DOHH2 (cell line): ENCODE data around the gene FAU.

Experiments
- H3F3A ChIP-seq: fragments of 200-600 bp; sonication (generic), shearing (Covaris generic); 2 replicates; pipeline ENCODE4 v1.6.0; 2016; ENCODE audit warnings: antibody characterized with exemption, mild to moderate bottlenecking; ENCODE audit not compliant: control insufficient read depth, insufficient read depth
- H3K27ac ChIP-seq: fragments of 200-600 bp; sonication (generic); 2 replicates; pipeline ENCODE4 v1.5.1; 2014; ENCODE audit warnings: low read depth, mild to moderate bottlenecking, low read length, moderate library complexity
- H3K27me3 ChIP-seq: fragments of 200-600 bp; sonication (generic); 2 replicates; pipeline ENCODE4 v1.6.1; 2014; ENCODE audit warnings: mild to moderate bottlenecking, low read length, mixed read lengths; ENCODE audit not compliant: control insufficient read depth
- H3K36me3 ChIP-seq: fragments of 200-600 bp; sonication (generic); 2 replicates; pipeline ENCODE4 v1.6.1; 2014; ENCODE audit warnings: mild to moderate bottlenecking, low read length, moderate library complexity, mixed read lengths; ENCODE audit not compliant: control insufficient read depth
- H3K4me1 ChIP-seq: fragments of 200-600 bp; sonication (generic); 2 replicates; pipeline ENCODE4 v1.6.1; 2014; ENCODE audit warnings: mild to moderate bottlenecking, low read length, mixed read lengths; ENCODE audit not compliant: control insufficient read depth
- H3K4me2 ChIP-seq: fragments of 200-600 bp; sonication (generic); 2 replicates; pipeline ENCODE4 v1.6.0; 2014; ENCODE audit warnings: mild to moderate bottlenecking, low read length, moderate library complexity
- H3K4me3 ChIP-seq: fragments of 200-600 bp; sonication (generic); 2 replicates; pipeline ENCODE4 v1.5.1; 2014; ENCODE audit warnings: mild to moderate bottlenecking, low read length, mixed read lengths
- H3K79me2 ChIP-seq: fragments of 200-600 bp; sonication (generic); 2 replicates; pipeline ENCODE4 v1.6.1; 2014; ENCODE audit warnings: mild to moderate bottlenecking, low read length, mixed read lengths; ENCODE audit not compliant: control insufficient read depth
- H3K9me2 ChIP-seq: fragments of 200-600 bp; sonication (generic); replicated peaks from 2 replicates; pipeline ENCODE4 v1.6.1; 2014; ENCODE audit warnings: mild to moderate bottlenecking, low read length, mixed read lengths; ENCODE audit not compliant: control insufficient read depth
- H3K9me3 ChIP-seq: fragments of 200-600 bp; sonication (generic); 2 replicates; pipeline ENCODE4 v1.6.1; 2014; ENCODE audit warnings: antibody characterized with exemption, low read length, mixed read lengths; ENCODE audit not compliant: control insufficient read depth, insufficient read depth
- H4K20me1 ChIP-seq: fragments of 200-600 bp; sonication (generic); 2 replicates; pipeline ENCODE4 v1.6.0; 2014; ENCODE audit warnings: low read depth, mild to moderate bottlenecking, antibody characterized with exemption, low read length, moderate library complexity; ENCODE audit not compliant: control insufficient read depth, insufficient read depth
- CTCF ChIP-seq: fragments of 200-600 bp; sonication (generic); IDR thresholded peaks from one replicate; pipeline ENCODE4 v1.5.1; 2014; ENCODE audit warnings: antibody characterized with exemption, mild to moderate bottlenecking, low read depth, low read length; ENCODE audit not compliant: poor library complexity, severe bottlenecking
- EZH2phosphoT487 ChIP-seq: fragments of 200-600 bp; sonication (generic); IDR thresholded peaks from 2 replicates; pipeline ENCODE4 v1.6.1; 2017; ENCODE audit warnings: borderline replicate concordance, mild to moderate bottlenecking, antibody characterized with exemption, low read length, moderate library complexity, mixed read lengths

FAU gene

GRCh38 chr11:65112546-65113360, 9.2 kb downstream of the FAU start:
- Histone ChIP-seq H4K20me1 (no peaks in the 10 kb centered on the region), H3K27ac (peak overlapping the region; percentile 83), H3K79me2 (peaks cover 53% of the 10 kb centered on the region), H3K9me3 (no peaks in the 10 kb centered on the region), H3K36me3 (peaks cover 62% of the 10 kb centered on the region), H3K9me2 (no peaks in the 10 kb centered on the region), H3K4me1 (peaks cover 56% of the 10 kb centered on the region), H3K4me2 (peak overlapping the region; percentile 98), H3K27me3 (no peaks in the 10 kb centered on the region), H3F3A (peaks cover 13% of the 10 kb centered on the region), H3K4me3 (peak overlapping the region; percentile 83)
- TF ChIP-seq EZH2phosphoT487: no peak
- peak; percentile 90 for TF ChIP-seq CTCF

GRCh38 chr11:65111744-65112545, 10.0 kb downstream of the FAU start, which contains the start of gene TM7SF2:
TSS of gene TM7SF2 (plus strand) at chr11:65111872. CDS start at chr11:65112016, 144 bp downstream.
- H3K4me2 ChIP-seq: peak within 1 kb of the TSS; percentile 98
- H3K4me1 ChIP-seq: peaks cover 55% of the 10 kb centered on the region
- H3K36me3 ChIP-seq: peaks cover 64% of the 10 kb centered on the region
- peaks cover 13% of the 10 kb centered on the region for H3F3A ChIP-seq
- H4K20me1 ChIP-seq: no peaks in the 10 kb centered on the region
- H3K9me2 ChIP-seq: no peaks in the 10 kb centered on the region
- H3K4me3 ChIP-seq: peak within 1 kb of the TSS; percentile 83
- peak within 1 kb of the TSS; percentile 83 for H3K27ac ChIP-seq
- no peaks in the 10 kb centered on the region for H3K27me3 ChIP-seq
- H3K79me2 ChIP-seq: peaks cover 49% of the 10 kb centered on the region
- no peaks in the 10 kb centered on the region for H3K9me3 ChIP-seq
- no peak for TF ChIP-seq CTCF
- TF ChIP-seq EZH2phosphoT487: no peak

- Histone ChIP-seq H3K4me3 (peak overlapping the region; percentile 83), H3K27me3 (no peaks in the 10 kb centered on the region), H3K4me2 (peak overlapping the region; percentile 61), H3K4me1 (peaks cover 48% of the 10 kb centered on the region), H4K20me1 (no peaks in the 10 kb centered on the region), H3F3A (peaks cover 13% of the 10 kb centered on the region), H3K36me3 (peaks cover 57% of the 10 kb centered on the region), H3K79me2 (peaks cover 42% of the 10 kb centered on the region), H3K9me3 (no peaks in the 10 kb centered on the region), H3K9me2 (no peaks in the 10 kb centered on the region), H3K27ac (no peak overlapping the region)
- TF ChIP-seq CTCF (no peak), EZH2phosphoT487 (no peak)
Measured at GRCh38 chr11:65111159-65111743, 10.7 kb downstream of the FAU start.
